PFSK-1 (cell line): ENCODE results near the gene PSTK.

ENCODE experiments used
- POLR2AphosphoS5 ChIP-seq: IDR thresholded peaks from 2 replicates; pipeline ENCODE4 v1.6.1; 2012; ENCODE audit warnings: low read depth, mild to moderate bottlenecking, control low read depth, low read length, moderate library complexity
- REST ChIP-seq, 2 experiments: IDR thresholded peaks; 2 replicates each; pipeline versions ENCODE4 v1.6.1 to v1.8.0; 2011 to 2012; ENCODE audit warnings: low read depth in 2 of 2, low read length in 2 of 2, control low read depth in 1 of 2, inconsistent platforms in 1 of 2, mild to moderate bottlenecking in 1 of 2, moderate library complexity in 1 of 2; ENCODE audit not compliant: insufficient read depth in 1 of 2
- SIN3A ChIP-seq: IDR thresholded peaks from 2 replicates; pipeline ENCODE4 v1.6.1; 2012; ENCODE audit warnings: mild to moderate bottlenecking, low read length, moderate library complexity, borderline replicate concordance; ENCODE audit not compliant: insufficient read depth
- TAF1 ChIP-seq: IDR thresholded peaks from 2 replicates; pipeline ENCODE4 v1.6.1; 2012; ENCODE audit warnings: low read length, control low read depth, borderline replicate concordance; ENCODE audit not compliant: insufficient read depth

- TF ChIP-seq POLR2AphosphoS5 (no peak), TAF1 (no peak), REST (IDR thresholded peaks at IDR 0.05; ENCODE audit: insufficient read depth in 1 of 2, low read depth in 2 of 2, low read length in 2 of 2) (no peak), SIN3A (no peak)
These were observed 11.5 kb upstream of the PSTK start for GRCh38 chr10:122968698-122969097.
